Ovary (tissue), 9 donors: ENCODE results near the gene CCL26. TPM values are rescaled to one million over a fixed set of nuclear protein-coding genes. Genes with fewer than 3 reads are reported as not detected.
A peak's percentile ranks its signal among the peaks of the same experiment; 100 is the strongest.

Experiments used
- DNase-seq, 5 donors: peaks; one replicate each; pipeline ENCODE4 v3.0.0-alpha.2; 2019 to 2020
- H3K27ac ChIP-seq, 2 donors: fragments of 200-600 bp; one replicate each; pipeline versions ENCODE4 v1.5.1 to v1.8.0; 2019 to 2022
- H3K27me3 ChIP-seq: fragments of 200-600 bp; one replicate; pipeline ENCODE4 v1.8.0; 2022
- H3K36me3 ChIP-seq: fragments of 200-600 bp; sonication (generic); one replicate; pipeline ENCODE4 v1.5.1; 2019
- H3K4me1 ChIP-seq: one replicate; pipeline ENCODE4 v1.8.1; 2013; ENCODE audit warnings: mild to moderate bottlenecking, moderate library complexity; ENCODE audit not compliant: insufficient read depth
- H3K4me3 ChIP-seq: fragments of 200-600 bp; sonication (generic); one replicate; pipeline ENCODE4 v1.5.1; 2017
- H3K9me3 ChIP-seq, 2 donors: fragments of 200-600 bp in 1 of 2; sonication (generic) in 1 of 2; one replicate each; pipeline versions ENCODE4 v1.5.1 to v1.8.1; 2013 to 2019; ENCODE audit warnings: mild to moderate bottlenecking in 1 of 2, moderate library complexity in 1 of 2
- EP300 ChIP-seq: sonication (generic); formaldehyde crosslinking; IDR thresholded peaks from one replicate; pipeline ENCODE4 v1.6.1; 2017; ENCODE audit warnings: antibody characterized with exemption
- POLR2A ChIP-seq: fragments of 450-650 bp; IDR thresholded peaks from one replicate; pipeline ENCODE4 v1.6.1; 2017; ENCODE audit warnings: antibody characterized with exemption, mild to moderate bottlenecking, moderate library complexity
- WGBS, 3 donors: extraction: QIAGEN DNeasy Blood & Tissue Kit in 1 of 3; methylation state at CpG; one replicate each; pipeline versions ENCODE4 v1.1.5 to v1.1.7; 2013 to 2017; 5-methylcytosine and 5-hydroxymethylcytosine counted together
- intact Hi-C, 4 donors: fragments of 100-400 bp; cut with DNase I; formaldehyde crosslinking; loops; one replicate each; pipeline versions ENCODE4 v1.11.0 to v1.15.1; 2022 to 2023
- polyA plus RNA-seq, 2 donors: library from polyadenylated mRNA; stranded (reverse); fragments of 200-250 nt in 1 of 2; fragments of 350-450 nt in 1 of 2; fragmentation: Illumina TruSeq in 1 of 2; extraction: RNeasy Lipid Tissue Mini Kit (QIAGEN cat#74804) in 1 of 2; gene quantifications; one replicate each; pipeline ENCODE4 v1.2.3, GENCODE V29; 2013 to 2014
- total RNA-seq, 7 donors: library from RNA; depleted of rRNA in 2 of 7; stranded (reverse); fragments of >200 nt in 2 of 7; fragmentation: NEBNext Ultra II Directional in 3 of 7; extraction: Animal tissue kit (Norgen Biotek cat#: 25700) in 3 of 7; gene quantifications; one replicate each; pipeline versions ENCODE4 v1.1.0 to v1.2.4, GENCODE V29; 2016 to 2023
- TF ChIP-seq, protein P1 (sequence below), 3 donors: fragments of 450-650 bp in 2 of 3; fragments of 200-600 bp in 1 of 3; IDR thresholded peaks; one replicate each; pipeline versions ENCODE4 v1.5.1 to v1.8.0; 2016 to 2022; ENCODE audit warnings: antibody characterized with exemption in 3 of 3, mild to moderate bottlenecking in 1 of 3
- donor health status: DM: no; HTN: no; CAD: no; lungs with moderate emphysema.
- donor health status: DM: no; HTN: no; CAD: no.
- donor health status: Bipolar disorder and iron deficiency.
- donor health status: DM: yes; HTN: yes; CAD: no.
- donor health status: DM: no; HTN: no; CAD: no.
- donor health status: DM: yes; HTN: yes; CAD: no.

CCL26 gene
- total and polyA plus RNA-seq, 9 donors, result 2.6 to 43.0 (median 9.5) TPM

GRCh38 chr7:75721426-75721825, 50.6 kb downstream of the CCL26 start:
- WGBS, 3 donors, result 83 to 92% (median 84%) methylated on average over 2 of the region's 2 CpGs
- intact Hi-C loops, result no loop called here
- DNase-seq, result no peak
- H3K27me3 ChIP-seq, result no peaks in the 10 kb centered on the region
- TF ChIP-seq EP300 (no peak), POLR2A (no peak)
- TF ChIP-seq, protein P1, sequence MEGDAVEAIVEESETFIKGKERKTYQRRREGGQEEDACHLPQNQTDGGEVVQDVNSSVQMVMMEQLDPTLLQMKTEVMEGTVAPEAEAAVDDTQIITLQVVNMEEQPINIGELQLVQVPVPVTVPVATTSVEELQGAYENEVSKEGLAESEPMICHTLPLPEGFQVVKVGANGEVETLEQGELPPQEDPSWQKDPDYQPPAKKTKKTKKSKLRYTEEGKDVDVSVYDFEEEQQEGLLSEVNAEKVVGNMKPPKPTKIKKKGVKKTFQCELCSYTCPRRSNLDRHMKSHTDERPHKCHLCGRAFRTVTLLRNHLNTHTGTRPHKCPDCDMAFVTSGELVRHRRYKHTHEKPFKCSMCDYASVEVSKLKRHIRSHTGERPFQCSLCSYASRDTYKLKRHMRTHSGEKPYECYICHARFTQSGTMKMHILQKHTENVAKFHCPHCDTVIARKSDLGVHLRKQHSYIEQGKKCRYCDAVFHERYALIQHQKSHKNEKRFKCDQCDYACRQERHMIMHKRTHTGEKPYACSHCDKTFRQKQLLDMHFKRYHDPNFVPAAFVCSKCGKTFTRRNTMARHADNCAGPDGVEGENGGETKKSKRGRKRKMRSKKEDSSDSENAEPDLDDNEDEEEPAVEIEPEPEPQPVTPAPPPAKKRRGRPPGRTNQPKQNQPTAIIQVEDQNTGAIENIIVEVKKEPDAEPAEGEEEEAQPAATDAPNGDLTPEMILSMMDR (IDR thresholded peaks at IDR 0.05), result no peak
- no peaks in the 10 kb centered on the region for H3K9me3 ChIP-seq
- H3K4me3 ChIP-seq, result no peak overlapping the region
- H3K36me3 ChIP-seq, result no peaks in the 10 kb centered on the region
- no peak overlapping the region for H3K27ac ChIP-seq
- H3K4me1 ChIP-seq, result peaks cover 4% of the 10 kb centered on the region

DNA sequence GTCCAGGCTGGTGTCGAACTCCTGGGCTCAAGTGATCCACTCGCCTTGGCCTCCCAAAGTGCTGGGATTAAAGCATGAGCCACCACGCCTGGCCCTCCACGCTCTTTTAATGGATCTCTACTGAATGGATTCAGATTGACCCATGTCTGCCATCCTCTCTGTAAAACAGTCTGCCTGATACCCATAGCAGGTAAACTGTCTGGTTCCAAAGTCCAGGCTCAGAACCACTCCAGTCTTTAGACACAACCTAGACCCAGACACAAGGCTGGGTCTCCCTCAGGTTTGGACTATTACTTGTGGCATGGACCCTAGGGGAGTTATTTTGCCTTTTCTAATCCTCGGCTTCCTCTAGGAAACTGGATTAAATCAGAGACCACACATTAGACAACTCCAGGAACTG, 52.4 kb downstream of the CCL26 start:
- WGBS, 3 donors, result 97 to 99% (median 99%) methylated on average over 5 of the region's 5 CpGs
- Histone ChIP-seq H3K36me3 (no peaks in the 10 kb centered on the region), H3K4me1 (peaks cover 4% of the 10 kb centered on the region), H3K27me3 (no peaks in the 10 kb centered on the region), H3K27ac (no peak overlapping the region), H3K4me3 (no peak overlapping the region), H3K9me3 (no peaks in the 10 kb centered on the region)
- peak in 1 of 5 donors; percentile 7 for DNase-seq
- TF ChIP-seq POLR2A, result no peak
- TF ChIP-seq, protein P1 (IDR thresholded peaks at IDR 0.05), result no peak
- no peak for TF ChIP-seq EP300
- intact Hi-C loops, result no loop called here

Other genes with a start within 250 kb of the CCL26 start
- 10 to 100 TPM in 6 of 7 donors, 1 to 10 TPM in 1; 9.4 to 27.0 (median 16.8) TPM for gene HIP1, start 33.3 kb downstream of the CCL26 start, total RNA-seq
- gene HIP1, start 33.3 kb downstream of the CCL26 start, polyA plus RNA-seq, result 10 to 100 TPM; 11.3 to 31.4 TPM
- under 1 TPM in 1 of 7 donors, not detected in 6; 0.45 TPM for gene CCL24, start 41.6 kb upstream of the CCL26 start, total RNA-seq
- 1 to 10 TPM in 1 of 2 donors, under 1 TPM in 1; 0.48 to 1.1 TPM for gene CCL24, start 41.6 kb upstream of the CCL26 start, polyA plus RNA-seq
- gene RHBDD2, start 106.8 kb upstream of the CCL26 start, total RNA-seq, result 10 to 100 TPM; 26.6 to 83.2 (median 68.5) TPM
- gene RHBDD2, start 106.8 kb upstream of the CCL26 start, polyA plus RNA-seq, result 10 to 100 TPM; 78.9 to 99.3 TPM
- 100 to 1,000 TPM in 6 of 7 donors, 10 to 100 TPM in 1; 91.2 to 191 (median 148) TPM for gene POR, start 142.9 kb upstream of the CCL26 start, total RNA-seq
- 100 to 1,000 TPM in 1 of 2 donors, 10 to 100 TPM in 1; 71.8 to 144 TPM for gene POR, start 142.9 kb upstream of the CCL26 start, polyA plus RNA-seq
- 100 to 1,000 TPM in 3 of 7 donors, 10 to 100 TPM in 4; 44.4 to 140 (median 89.5) TPM for gene TMEM120A, start 222.4 kb upstream of the CCL26 start, total RNA-seq
- gene TMEM120A, start 222.4 kb upstream of the CCL26 start, polyA plus RNA-seq, result 100 to 1,000 TPM; 114 to 170 TPM